Stomach (tissue), 4 donors: ENCODE results near the gene SCCPDH.

Experiments
- CTCF ChIP-seq, 7 experiments: fragments of 450-650 bp in 4 of 7; fragments of 200-600 bp in 3 of 7; sonication (generic) in 3 of 7; IDR thresholded peaks; one replicate each; pipeline ENCODE4 v1.5.1; 2016 to 2019; ENCODE audit warnings: antibody characterized with exemption in 7 of 7, control low read depth in 2 of 7, mild to moderate bottlenecking in 1 of 7
- EP300 ChIP-seq: sonication (generic); formaldehyde crosslinking; IDR thresholded peaks from one replicate; pipeline ENCODE4 v1.6.1; 2017; ENCODE audit warnings: antibody characterized with exemption
- POLR2A ChIP-seq, 4 donors: fragments of 450-650 bp; IDR thresholded peaks; one replicate each; pipeline ENCODE4 v1.6.1; 2016; ENCODE audit warnings: antibody characterized with exemption in 4 of 4, control low read depth in 2 of 4, mild to moderate bottlenecking in 1 of 4, moderate library complexity in 1 of 4
- POLR2AphosphoS5 ChIP-seq, 3 donors: sonication (generic); formaldehyde crosslinking; IDR thresholded peaks; one replicate each; pipeline ENCODE4 v1.6.1; 2016; ENCODE audit warnings: antibody characterized with exemption in 3 of 3

DNA sequence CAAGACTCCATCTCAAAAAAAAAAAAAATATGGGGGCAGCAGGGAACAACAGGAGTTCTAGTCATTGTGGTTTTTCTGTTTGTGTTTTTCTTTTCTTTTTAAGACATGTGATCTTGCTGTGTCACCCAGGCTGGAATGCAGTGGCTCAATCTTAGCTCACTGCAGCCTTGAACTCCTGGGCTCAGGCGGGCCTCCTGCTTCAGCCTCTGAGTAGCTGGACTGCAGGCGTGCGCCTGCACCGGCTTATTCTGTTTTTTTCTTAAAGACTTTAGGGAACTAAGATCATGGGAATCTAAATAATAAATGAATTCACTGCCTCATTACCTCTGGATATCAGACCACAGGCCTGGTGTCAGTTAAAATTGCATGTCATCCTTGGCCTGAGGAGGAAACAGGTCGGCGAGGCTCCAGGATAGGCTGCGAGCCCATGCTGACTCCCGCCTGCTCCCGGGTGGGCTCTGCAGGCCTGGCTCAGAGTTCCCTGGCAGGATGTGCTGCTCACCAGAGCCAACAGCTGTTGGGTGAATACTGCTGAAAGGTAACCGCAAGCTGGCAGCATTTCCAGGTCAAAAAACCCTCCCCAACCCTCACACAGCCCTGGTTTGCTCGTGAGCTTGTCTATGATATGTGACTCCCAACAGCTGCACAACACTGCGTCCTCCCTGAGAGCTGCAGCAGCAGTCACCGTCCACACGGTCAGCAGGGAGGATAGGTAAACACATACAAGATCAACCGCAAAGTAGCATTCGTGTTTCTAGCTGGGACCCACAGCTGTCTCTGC lies 58.1 kb downstream of the SCCPDH start:
- TF ChIP-seq CTCF (IDR thresholded peaks at IDR 0.05), result no peak
- no peak for TF ChIP-seq POLR2A (IDR thresholded peaks at IDR 0.05)
- no peak for TF ChIP-seq POLR2AphosphoS5 (IDR thresholded peaks at IDR 0.05)
- TF ChIP-seq EP300, result no peak
